NCI-H2196 treated with DMSO at 0.1 percent for 48 hours (cell line): ENCODE data around the gene ZNF646.
"Not testable (repeated sequence)": the region's sequence is repeated elsewhere in the genome, so short reads cannot be mapped to it uniquely, and the experiment has no call there.

Experiments
- DNase-seq: peaks from one replicate; lab custom pipeline; 2025; ENCODE audit not compliant: unreplicated experiment; lab: John Stamatoyannopoulos, UW

The ZNF646 gene

GRCh38 chr16:31083081-31083480, 8.9 kb downstream of the ZNF646 start:
- DNase-seq: no peak

GRCh38 chr16:31083556-31083955, 9.3 kb downstream of the ZNF646 start:
- DNase-seq: no peak

- DNase-seq: no peak
Observed at GRCh38 chr16:31083981-31084380, 9.8 kb downstream of the ZNF646 start.

GRCh38 chr16:31084584-31085302, 10.5 kb downstream of the ZNF646 start:
- DNase-seq: no peak

GRCh38 chr16:31085411-31085810, 11.2 kb downstream of the ZNF646 start:
- DNase-seq: no peak

DNA sequence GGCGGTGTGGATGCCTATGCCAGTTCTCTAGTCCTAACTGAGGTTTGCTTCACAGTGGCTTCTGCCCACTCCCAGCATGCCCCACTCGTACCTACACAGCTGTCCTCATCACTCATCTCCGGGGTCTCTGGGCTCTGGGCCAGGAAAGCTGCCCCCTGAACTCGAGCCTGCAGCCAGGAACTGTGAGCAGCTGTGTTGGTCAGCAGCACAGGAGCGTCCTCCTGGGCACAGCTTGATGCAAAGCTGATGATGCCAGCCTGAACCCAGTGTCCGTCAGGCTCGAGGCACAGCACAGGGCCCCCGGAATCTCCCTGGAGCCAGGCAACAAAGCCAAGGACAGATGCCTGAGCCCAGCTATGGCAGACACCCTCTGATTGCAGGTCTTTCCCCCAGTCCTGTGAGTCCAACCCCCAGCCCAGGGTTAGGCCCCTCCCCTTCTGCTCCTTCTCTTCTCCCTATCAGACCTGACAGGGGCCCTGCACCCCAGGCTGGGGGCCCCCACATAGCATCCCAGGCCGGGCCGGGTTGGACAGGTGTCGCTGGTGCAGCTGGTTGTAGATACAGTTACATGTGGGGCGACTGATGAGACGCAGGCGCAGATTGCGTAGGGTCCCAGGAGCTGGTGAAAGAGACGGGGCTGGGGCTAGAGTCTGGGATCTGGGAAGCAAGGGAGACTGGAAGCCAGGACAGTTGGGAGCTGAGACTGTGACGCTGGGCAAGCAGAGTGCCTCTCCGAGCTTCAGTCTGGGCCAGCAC, 11.8 kb downstream of the ZNF646 start:
- no peak for DNase-seq

DNA sequence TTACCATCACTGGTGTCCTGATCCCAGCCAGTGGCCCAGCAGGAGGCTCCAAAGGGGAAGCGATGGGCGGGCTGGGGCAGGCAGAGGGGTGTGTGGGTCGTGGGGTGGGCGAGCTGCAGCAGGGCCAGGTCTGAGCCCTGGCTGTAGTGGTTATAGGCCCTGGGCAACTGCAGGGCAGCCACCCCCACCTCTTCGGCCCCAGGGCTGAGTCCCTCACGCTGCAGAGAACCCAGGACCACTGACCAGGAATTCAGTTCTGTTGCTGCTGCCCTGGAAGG, 12.3 kb downstream of the ZNF646 start:
- DNase-seq: no peak

GRCh38 chr16:31087481-31087880, 13.3 kb downstream of the ZNF646 start:
- DNase-seq: no peak

GRCh38 chr16:31087971-31088370, 13.7 kb downstream of the ZNF646 start:
- DNase-seq: no peak

- no peak for DNase-seq
Observed at GRCh38 chr16:31088459-31089183, 14.4 kb downstream of the ZNF646 start, which contains the start of gene PRSS53. Gene PRSS53, minus strand, starts transcription at chr16:31088943. Its CDS starts 134 bp downstream, at chr16:31088809.

DNA sequence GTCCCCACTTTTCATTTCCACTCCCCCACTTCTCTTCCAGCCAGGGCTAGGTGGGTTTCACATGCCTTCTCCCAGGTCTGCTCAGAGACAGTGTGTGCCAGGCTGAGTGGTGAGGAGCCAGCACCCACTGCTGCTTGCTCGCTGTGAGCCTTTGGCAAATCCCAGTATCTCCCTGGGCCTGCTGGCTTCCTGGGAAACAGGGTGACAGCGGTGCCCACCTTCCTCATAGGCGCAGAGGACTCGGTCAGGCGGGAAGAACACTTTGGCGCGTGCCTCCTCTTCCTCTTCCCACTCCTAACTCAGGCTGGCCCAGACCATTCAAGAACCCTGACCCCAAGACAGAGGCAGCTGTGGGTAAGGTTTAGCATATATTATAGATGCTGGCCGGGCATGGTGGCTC, 15.0 kb downstream of the ZNF646 start:
- DNase-seq: no peak

- DNase-seq: no peak
Observed at GRCh38 chr16:31090540-31090939, 16.3 kb downstream of the ZNF646 start.

GRCh38 chr16:31092330-31092729, 18.1 kb downstream of the ZNF646 start:
- no peak for DNase-seq

DNA sequence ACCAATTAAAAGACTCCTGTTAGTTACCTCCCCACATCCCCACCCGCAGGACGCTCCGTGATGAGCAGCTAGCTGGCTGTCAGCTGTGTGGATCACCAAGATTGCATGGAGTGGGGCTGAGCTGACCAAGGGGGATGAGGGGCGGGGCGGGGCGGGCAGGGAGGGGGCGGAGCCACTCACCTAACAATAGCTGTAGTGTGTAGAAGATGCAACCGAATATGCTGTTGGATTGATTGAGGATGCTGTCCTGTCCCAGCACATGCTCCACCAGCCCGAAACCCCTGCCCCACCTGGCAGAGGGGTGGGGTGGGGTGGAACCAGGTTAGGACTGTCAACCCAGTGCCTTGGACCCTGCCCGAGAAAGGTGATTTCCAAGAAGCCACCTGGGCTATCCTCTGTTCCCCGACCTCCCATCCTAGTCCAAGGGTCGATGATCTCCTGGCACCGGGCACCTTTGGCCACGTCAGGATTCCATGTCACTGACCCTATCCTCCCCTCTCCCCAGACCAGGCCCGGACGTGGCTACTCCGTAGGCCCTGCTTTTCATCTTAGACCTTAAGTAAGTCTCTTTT, 19.0 kb downstream of the ZNF646 start:
- DNase-seq: peak; percentile 31

GRCh38 chr16:31094088-31094423, 19.8 kb downstream of the ZNF646 start:
- no peak for DNase-seq

DNA sequence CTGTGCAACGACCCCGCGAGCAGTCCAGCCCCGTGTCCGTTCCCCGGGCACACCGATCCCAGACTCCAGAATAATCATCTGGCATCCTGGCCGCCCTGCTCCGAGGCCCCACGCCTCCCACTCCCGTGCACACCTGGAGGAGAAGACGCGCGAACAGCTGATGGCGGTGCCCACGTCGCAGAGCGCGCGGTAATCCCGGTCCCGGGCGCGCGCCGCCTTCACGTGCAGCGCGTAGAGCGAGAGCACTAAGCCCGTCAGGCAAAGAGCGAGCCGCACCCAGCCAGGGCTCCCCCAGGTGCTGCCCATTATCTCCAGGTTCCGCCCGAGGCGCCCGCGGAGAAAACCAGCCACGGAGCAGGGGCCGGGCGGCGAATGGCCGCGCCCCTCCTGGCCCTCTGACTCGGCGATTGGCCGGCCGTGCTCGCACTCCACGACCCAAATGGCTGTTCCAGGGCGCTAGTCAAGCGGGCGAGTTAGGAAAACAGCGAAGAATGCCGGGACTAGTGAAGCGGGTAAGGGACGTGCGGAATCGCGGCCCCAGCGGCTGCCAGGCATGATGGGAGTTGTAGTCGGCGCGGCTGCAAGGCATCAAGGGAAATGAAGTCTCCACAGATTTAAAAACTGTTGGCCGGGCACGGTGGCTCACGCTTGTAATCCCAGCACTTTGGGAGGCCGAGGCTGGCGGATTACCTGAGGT, 20.4 kb downstream of the ZNF646 start, which contains the start of gene VKORC1:
Gene VKORC1 (minus strand): TSS at position 374 of the 697 bp plus-strand sequence. CDS start 68 bp downstream, at position 306.
- peak; percentile 93 for DNase-seq

DNA sequence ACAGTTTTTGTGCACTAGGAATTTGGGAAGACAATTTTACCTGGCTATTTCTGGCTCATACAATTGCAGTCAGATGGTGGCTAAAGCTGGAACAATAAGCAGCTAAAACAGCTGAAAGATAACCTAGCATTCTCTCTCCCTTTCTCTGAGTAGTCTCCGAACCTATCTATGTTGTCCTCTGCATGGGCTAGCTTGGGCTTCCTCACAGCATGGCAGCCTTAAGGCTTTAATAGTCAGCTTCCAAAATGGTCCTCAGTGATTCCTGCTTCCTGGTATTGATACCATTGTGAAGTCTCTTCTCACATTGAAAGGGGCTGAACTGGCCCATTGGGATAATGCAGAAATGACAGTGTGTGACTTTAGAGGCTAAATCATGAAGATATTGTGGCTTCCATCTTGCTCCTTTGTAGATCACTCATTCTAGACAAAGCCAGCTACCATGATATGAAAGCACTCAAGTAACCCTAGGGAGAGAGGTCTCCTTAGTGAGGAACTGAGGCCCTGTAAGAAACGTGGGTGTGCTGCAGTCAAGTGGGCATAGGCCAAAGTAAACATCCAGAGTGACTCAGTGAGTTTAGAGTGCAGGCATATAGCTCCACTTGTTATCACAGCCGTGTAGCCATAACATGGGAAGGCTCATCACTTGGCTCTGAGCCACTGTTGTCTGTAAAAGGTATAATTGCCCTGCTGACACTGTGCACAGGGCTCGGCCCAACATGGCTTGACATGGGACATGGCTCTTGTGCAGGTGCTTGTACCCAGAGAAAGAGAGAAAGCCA, 25.8 kb downstream of the ZNF646 start:
- no peak for DNase-seq

DNA sequence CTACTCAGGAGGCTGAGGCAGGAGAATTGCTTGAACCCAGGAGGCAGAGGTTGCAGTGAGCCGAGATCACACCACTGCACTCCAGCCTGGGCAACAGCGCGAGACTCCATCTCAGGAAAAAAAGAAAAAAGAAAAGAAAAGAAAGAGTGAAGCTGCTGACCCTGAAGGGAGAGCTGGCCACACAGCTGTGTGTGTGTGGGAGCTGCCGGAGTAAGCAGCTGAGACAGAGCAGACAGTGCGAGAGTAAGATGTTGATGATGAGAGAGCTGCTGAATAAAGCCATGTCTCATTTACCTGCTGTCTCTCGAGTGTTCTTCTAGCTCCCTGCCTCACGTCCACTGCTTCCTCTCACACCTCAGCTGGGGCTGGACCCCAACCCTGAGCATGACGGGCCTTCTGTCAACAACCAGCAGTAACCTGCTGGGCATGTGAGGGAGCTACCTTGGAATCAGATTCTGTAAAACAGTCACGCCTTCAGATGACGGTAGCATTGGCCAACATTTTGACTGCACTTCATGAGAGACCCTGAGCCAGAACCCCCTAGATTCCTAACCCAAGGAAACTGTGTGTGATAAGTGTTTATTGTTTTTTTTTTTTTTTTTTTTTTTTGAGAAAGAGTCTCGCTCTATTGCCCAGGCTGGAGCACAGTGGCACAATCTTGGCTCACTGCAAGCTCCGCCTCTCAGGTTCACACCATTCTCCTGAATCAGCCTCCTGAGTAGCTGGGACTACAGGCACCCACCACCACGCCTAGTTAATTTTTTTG, 26.8 kb downstream of the ZNF646 start:
- DNase-seq: not testable (repeated sequence)

GRCh38 chr16:31105677-31106213, 31.5 kb downstream of the ZNF646 start:
- peak; percentile 66 for DNase-seq
